Gastrocnemius medialis (tissue), 4 donors: Measurements from ENCODE around the gene B4GALNT1. TPM values are rescaled to one million over a fixed set of nuclear protein-coding genes. Genes with fewer than 3 reads are reported as not detected.

Source experiments
- ATAC-seq, 2 donors: fragments of 150-250 bp; one replicate each; pipeline ENCODE4 v1.9.1; 2016
- DNase-seq, 2 donors: peaks; one replicate each; pipeline ENCODE4 v3.0.0-alpha.2; 2019
- H3K27ac ChIP-seq, 4 donors: fragments of 200-600 bp; sonication (generic); 1 replicate in 1 of 4; 2 replicates in 3 of 4; pipeline ENCODE4 v1.5.1; 2016 to 2018; ENCODE audit warnings: mild to moderate bottlenecking in 2 of 4, moderate library complexity in 1 of 4
- H3K27me3 ChIP-seq, 3 donors: fragments of 200-600 bp; sonication (generic) in 2 of 3; 1 replicate in 1 of 3; 2 replicates in 2 of 3; pipeline versions ENCODE4 v1.5.1 to v1.6.0; 2016 to 2019; ENCODE audit warnings: mild to moderate bottlenecking in 1 of 3, moderate library complexity in 1 of 3
- H3K36me3 ChIP-seq, 2 donors: fragments of 200-600 bp; sonication (generic) in 1 of 2; one replicate each; pipeline ENCODE4 v1.5.1; 2017 to 2018
- H3K4me1 ChIP-seq, 2 donors: fragments of 200-600 bp; sonication (generic) in 1 of 2; one replicate each; pipeline ENCODE4 v1.5.1; 2016 to 2017; ENCODE audit warnings: mild to moderate bottlenecking in 2 of 2
- H3K4me3 ChIP-seq, 4 donors: fragments of 200-600 bp; sonication (generic) in 3 of 4; 1 replicate in 1 of 4; 2 replicates in 3 of 4; pipeline ENCODE4 v1.5.1; 2016 to 2019; ENCODE audit warnings: mild to moderate bottlenecking in 2 of 4
- H3K9me3 ChIP-seq, 3 donors: fragments of 200-600 bp; sonication (generic) in 2 of 3; 1 replicate in 1 of 3; 2 replicates in 2 of 3; pipeline ENCODE4 v1.5.1; 2016 to 2019
- POLR2A ChIP-seq, 2 donors: fragments of 450-650 bp; IDR thresholded peaks; one replicate each; pipeline ENCODE4 v1.6.1; 2017; ENCODE audit warnings: antibody characterized with exemption in 2 of 2, mild to moderate bottlenecking in 2 of 2, moderate library complexity in 2 of 2
- in situ Hi-C, 4 donors: fragments of 200-750 bp; cut with MboI; loops; one replicate each; pipeline versions ENCODE4 v1.15.0 to v1.8.0; 2017; ENCODE audit warnings: low sequenced_read_pairs in 4 of 4
- intact Hi-C: fragments of 100-400 bp; cut with DNase I; formaldehyde crosslinking; loops from one replicate; pipeline ENCODE4 v1.15.1; 2023; ENCODE audit warnings: low total_unique reads
- total RNA-seq, 4 donors: library from RNA; depleted of rRNA; stranded (reverse); fragments of >200 nt; gene quantifications; one replicate each; pipeline versions ENCODE4 v1.1.0 to v1.2.3, GENCODE V29; 2016
- TF ChIP-seq, protein P1 (sequence below), 5 experiments: fragments of 450-650 bp in 3 of 5; fragments of 200-600 bp in 2 of 5; sonication (generic) in 2 of 5; IDR thresholded peaks in 4 of 5; conservative IDR thresholded peaks in 1 of 5; 1 replicate in 4 of 5; 2 replicates in 1 of 5; pipeline ENCODE4 v1.5.1; 2016 to 2019; ENCODE audit warnings: antibody characterized with exemption in 5 of 5, mild to moderate bottlenecking in 3 of 5, moderate library complexity in 3 of 5

B4GALNT1 gene
- total RNA-seq, 4 donors from 2014 or later, result 13.2 to 25.5 (median 16.6) TPM

- no peaks in the 10 kb centered on the region for H3K9me3 ChIP-seq
- ATAC-seq (no peak), DNase-seq (no peak)
- H3K27me3 ChIP-seq, result peaks cover 24 to 49% (median 41%) of the 10 kb centered on the region in 3 donors
- peak overlapping the region in 3 of 4 donors; percentile 14 to 31 (median 22) for H3K27ac ChIP-seq
- intact Hi-C loops, result no loop called here
- peaks cover 0 to 7% of the 10 kb centered on the region in 2 donors for H3K36me3 ChIP-seq
- in situ Hi-C loops, result no loop called here
- no peak for TF ChIP-seq POLR2A (IDR thresholded peaks at IDR 0.05)
- TF ChIP-seq, protein P1, sequence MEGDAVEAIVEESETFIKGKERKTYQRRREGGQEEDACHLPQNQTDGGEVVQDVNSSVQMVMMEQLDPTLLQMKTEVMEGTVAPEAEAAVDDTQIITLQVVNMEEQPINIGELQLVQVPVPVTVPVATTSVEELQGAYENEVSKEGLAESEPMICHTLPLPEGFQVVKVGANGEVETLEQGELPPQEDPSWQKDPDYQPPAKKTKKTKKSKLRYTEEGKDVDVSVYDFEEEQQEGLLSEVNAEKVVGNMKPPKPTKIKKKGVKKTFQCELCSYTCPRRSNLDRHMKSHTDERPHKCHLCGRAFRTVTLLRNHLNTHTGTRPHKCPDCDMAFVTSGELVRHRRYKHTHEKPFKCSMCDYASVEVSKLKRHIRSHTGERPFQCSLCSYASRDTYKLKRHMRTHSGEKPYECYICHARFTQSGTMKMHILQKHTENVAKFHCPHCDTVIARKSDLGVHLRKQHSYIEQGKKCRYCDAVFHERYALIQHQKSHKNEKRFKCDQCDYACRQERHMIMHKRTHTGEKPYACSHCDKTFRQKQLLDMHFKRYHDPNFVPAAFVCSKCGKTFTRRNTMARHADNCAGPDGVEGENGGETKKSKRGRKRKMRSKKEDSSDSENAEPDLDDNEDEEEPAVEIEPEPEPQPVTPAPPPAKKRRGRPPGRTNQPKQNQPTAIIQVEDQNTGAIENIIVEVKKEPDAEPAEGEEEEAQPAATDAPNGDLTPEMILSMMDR (IDR thresholded peaks at IDR 0.05 in 4 of 5, conservative IDR thresholded peaks at IDR 0.05 in 1 of 5), result no peak
- peaks cover 0 to 15% of the 10 kb centered on the region in 2 donors for H3K4me1 ChIP-seq
- H3K4me3 ChIP-seq, result peak overlapping the region in 1 of 4 donors; percentile 55
Measured at GRCh38 chr12:57606399-57606798, 26.6 kb downstream of the B4GALNT1 start.

DNA sequence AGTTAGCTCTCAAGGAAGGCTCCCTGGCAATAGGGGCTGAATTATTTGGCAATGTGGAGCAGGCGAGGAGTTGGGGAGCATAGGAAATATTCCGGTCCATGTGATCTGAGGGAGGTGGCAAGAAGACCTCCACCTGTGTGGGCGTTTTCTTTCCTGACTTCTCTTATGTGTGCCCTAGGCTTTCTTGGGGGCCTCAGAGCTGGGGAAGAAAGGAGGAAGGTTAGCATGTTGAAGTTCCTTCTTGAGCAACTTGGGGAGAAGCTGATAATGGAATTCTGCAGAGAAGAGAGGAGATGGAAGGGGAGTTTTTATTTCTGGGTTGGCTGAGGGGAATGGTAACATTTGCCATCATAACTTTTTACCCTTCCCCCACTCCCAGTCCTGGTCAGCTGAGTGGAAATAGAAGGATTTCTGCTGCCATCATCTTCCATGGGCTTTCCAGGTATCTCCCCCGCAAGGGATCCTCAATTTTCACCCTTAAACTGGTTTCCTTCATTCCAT, 27.1 kb downstream of the B4GALNT1 start:
- Histone ChIP-seq H3K36me3 (peaks cover 0 to 11% of the 10 kb centered on the region in 2 donors), H3K9me3 (no peaks in the 10 kb centered on the region), H3K27me3 (peaks cover 20 to 44% (median 36%) of the 10 kb centered on the region in 3 donors), H3K4me1 (peaks cover 0 to 9% of the 10 kb centered on the region in 2 donors), H3K4me3 (peak overlapping the region in 3 of 4 donors; percentile 51 to 58 (median 55)), H3K27ac (peak overlapping the region in 3 of 4 donors; percentile 71 to 81 (median 77))
- intact Hi-C loops (no loop called here), in situ Hi-C loops (no loop called here)
- DNase-seq, result no peak
- TF ChIP-seq, protein P1 (IDR thresholded peaks at IDR 0.05 in 4 of 5, conservative IDR thresholded peaks at IDR 0.05 in 1 of 5), result no peak
- TF ChIP-seq POLR2A (IDR thresholded peaks at IDR 0.05), result no peak
- no peak for ATAC-seq

DNA sequence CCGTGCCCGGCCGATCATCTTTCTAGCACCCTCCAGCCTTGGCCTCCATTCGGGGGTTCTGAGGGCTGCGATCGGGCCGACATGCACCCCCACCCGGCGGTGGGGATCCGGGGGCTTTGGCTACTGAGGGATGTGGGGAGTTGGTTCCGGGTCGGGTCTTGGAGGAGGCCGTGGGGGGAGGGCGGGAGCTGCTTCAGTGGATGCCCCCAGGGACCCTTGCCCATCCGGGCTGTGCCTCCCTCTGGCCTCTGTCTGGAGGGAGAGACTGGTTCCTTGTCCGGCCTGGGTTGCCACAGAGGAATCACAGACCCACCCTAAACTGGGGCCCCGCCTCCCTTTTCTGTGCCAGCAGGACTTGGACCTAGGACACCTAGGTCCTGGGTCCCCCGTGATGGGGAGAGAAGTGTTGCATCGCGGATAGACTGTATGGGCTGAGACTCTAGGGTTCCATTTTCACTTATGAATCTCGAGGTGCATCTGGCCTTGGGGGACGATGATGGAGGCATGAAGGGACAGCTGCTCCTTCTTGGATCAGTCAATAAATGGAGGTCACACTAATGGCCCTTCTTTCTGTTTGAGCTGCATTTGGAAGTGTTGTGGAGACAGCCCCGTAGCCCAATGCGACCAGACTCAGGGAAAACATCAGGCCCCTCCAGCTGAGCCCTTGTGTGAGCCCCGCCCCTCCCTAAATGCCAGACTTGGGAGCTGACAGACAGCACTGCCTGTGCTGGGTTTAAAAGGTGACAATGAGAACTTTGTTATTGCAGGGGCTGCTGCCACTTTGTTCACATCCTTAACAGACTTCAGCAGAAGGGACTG, 27.8 kb downstream of the B4GALNT1 start:
- DNase-seq, result no peak
- no peak for ATAC-seq
- Histone ChIP-seq H3K27ac (peak overlapping the region; percentile 65 to 81 (median 74)), H3K36me3 (peaks cover 0 to 11% of the 10 kb centered on the region in 2 donors), H3K4me1 (peaks cover 0 to 3% of the 10 kb centered on the region in 2 donors), H3K27me3 (peaks cover 14 to 37% (median 29%) of the 10 kb centered on the region in 3 donors), H3K4me3 (peak overlapping the region; percentile 48 to 58 (median 53)), H3K9me3 (no peaks in the 10 kb centered on the region)
- in situ Hi-C loops (no loop called here), intact Hi-C loops (no loop called here)
- TF ChIP-seq, protein P1 (IDR thresholded peaks at IDR 0.05 in 4 of 5, conservative IDR thresholded peaks at IDR 0.05 in 1 of 5), result no peak
- TF ChIP-seq POLR2A (IDR thresholded peaks at IDR 0.05), result no peak

- intact Hi-C loops (no loop called here), in situ Hi-C loops (no loop called here)
- Histone ChIP-seq H3K4me3 (peak within 1 kb of the TSS; percentile 48 to 58 (median 53)), H3K4me1 (no peaks in the 10 kb centered on the region), H3K27ac (peak within 1 kb of the TSS; percentile 65 to 81 (median 74)), H3K27me3 (peaks cover 13 to 34% (median 23%) of the 10 kb centered on the region in 3 donors), H3K36me3 (peaks cover 0 to 13% of the 10 kb centered on the region in 2 donors), H3K9me3 (no peaks in the 10 kb centered on the region)
- TF ChIP-seq, protein P1 (IDR thresholded peaks at IDR 0.05 in 4 of 5, conservative IDR thresholded peaks at IDR 0.05 in 1 of 5), result no peak
- no peak for TF ChIP-seq POLR2A (IDR thresholded peaks at IDR 0.05)
- DNase-seq (no peak), ATAC-seq (no peak)
Measured at GRCh38 chr12:57604454-57604991, 28.5 kb downstream of the B4GALNT1 start, which contains the start of gene DTX3. Gene DTX3, plus strand, starts transcription at chr12:57604824. Its CDS starts 1,694 bp downstream, at chr12:57606518.
